SK-N-SH (cell line): ENCODE results near the gene TSPAN4. TPM values are rescaled to one million over a fixed set of nuclear protein-coding genes. Genes with fewer than 3 reads are reported as not detected.

ENCODE experiments used
- CTCF ChIA-PET: fragments of 300-600, 350-600 bp; formaldehyde crosslinking; extraction: SDS; loops from one replicate; lab custom pipeline; 2021; lab: Yijun Ruan, JAX
- POLR2A ChIA-PET: fragments of 350-600 bp; sonication (Branson Sonifier 250); formaldehyde crosslinking; extraction: SDS; loops from one replicate; lab custom pipeline; 2020; ENCODE audit warnings: antibody characterized with exemption, inconsistent platforms; lab: Yijun Ruan, JAX
- DNase-seq: peaks from one replicate; pipeline ENCODE4 v3.0.0; 2012
- H2AFZ ChIP-seq: fragments of 200-600 bp; sonication (generic); 2 replicates; pipeline ENCODE4 v1.8.1; 2016; ENCODE audit warnings: antibody characterized with exemption, mild to moderate bottlenecking, low read depth
- H3F3A ChIP-seq: fragments of 200-600 bp; sonication (generic); replicated peaks from 2 replicates; pipeline ENCODE3; 2016; ENCODE audit warnings: antibody characterized with exemption, mild to moderate bottlenecking; ENCODE audit not compliant: insufficient read depth
- H3K27ac ChIP-seq, 2 experiments: fragments of 200-500 bp in 1 of 2; fragments of 200-600 bp in 1 of 2; sonication (Bioruptor generic) in 1 of 2; sonication (generic), shearing (Covaris generic) in 1 of 2; 2 replicates each; pipeline versions ENCODE4 v1.5.1 to v1.6.1; 2014 to 2016; ENCODE audit warnings: low read depth in 2 of 2, inconsistent platforms in 1 of 2, low read length in 1 of 2, mild to moderate bottlenecking in 1 of 2, mixed read lengths in 1 of 2
- H3K27me3 ChIP-seq: fragments of 200-600 bp; sonication (generic), shearing (Covaris generic); 2 replicates; pipeline ENCODE4 v1.6.1; 2016; ENCODE audit warnings: mixed run types; ENCODE audit not compliant: insufficient read depth
- H3K36me3 ChIP-seq, 2 experiments: fragments of 200-500 bp in 1 of 2; fragments of 200-600 bp in 1 of 2; sonication (Bioruptor generic) in 1 of 2; sonication (generic) in 1 of 2; replicated peaks in 1 of 2; 2 replicates each; pipeline versions ENCODE3 to v1.5.1; 2014 to 2016; ENCODE audit warnings: low read length in 1 of 2, mild to moderate bottlenecking in 1 of 2; ENCODE audit not compliant: insufficient read depth in 2 of 2, control insufficient read depth in 1 of 2
- H3K4me1 ChIP-seq, 2 experiments: fragments of 200-500 bp in 1 of 2; fragments of 200-600 bp in 1 of 2; sonication (Bioruptor generic) in 1 of 2; sonication (generic), shearing (Covaris generic) in 1 of 2; 2 replicates each; pipeline versions ENCODE4 v1.5.1 to v1.6.1; 2014 to 2016; ENCODE audit warnings: low read depth in 1 of 2, low read length in 1 of 2, mixed run types in 1 of 2; ENCODE audit not compliant: insufficient read depth in 2 of 2, control insufficient read depth in 1 of 2
- H3K4me2 ChIP-seq: fragments of 200-600 bp; sonication (generic), shearing (Covaris generic); 2 replicates; pipeline ENCODE4 v1.6.1; 2017; ENCODE audit warnings: mixed run types
- H3K4me3 ChIP-seq, 2 experiments: fragments of 200-500 bp in 1 of 2; fragments of 200-600 bp in 1 of 2; sonication (Bioruptor generic) in 1 of 2; sonication (generic), shearing (Covaris generic) in 1 of 2; 2 replicates each; pipeline versions ENCODE4 v1.5.1 to v1.8.1; 2014 to 2016; ENCODE audit warnings: low read depth in 2 of 2, inconsistent platforms in 1 of 2, low read length in 1 of 2, mild to moderate bottlenecking in 1 of 2, mixed read lengths in 1 of 2, moderate library complexity in 1 of 2
- H3K79me2 ChIP-seq: fragments of 200-600 bp; sonication (generic); 2 replicates; pipeline ENCODE4 v1.8.1; 2017; ENCODE audit warnings: mild to moderate bottlenecking; ENCODE audit not compliant: insufficient read depth
- H3K9ac ChIP-seq: fragments of 200-600 bp; sonication (generic); 2 replicates; pipeline ENCODE4 v1.6.1; 2017; ENCODE audit warnings: mixed run types
- H3K9me2 ChIP-seq: fragments of 200-600 bp; sonication (generic); 2 replicates; pipeline ENCODE4 v1.6.1; 2017; ENCODE audit warnings: mixed run types
- H3K9me3 ChIP-seq: fragments of 200-600 bp; sonication (generic); 2 replicates; pipeline ENCODE4 v1.6.1; 2017; ENCODE audit warnings: mixed run types, mild to moderate bottlenecking, moderate library complexity
- H4K20me1 ChIP-seq: fragments of 200-600 bp; sonication (generic); 2 replicates; pipeline ENCODE4 v1.6.1; 2017; ENCODE audit warnings: mild to moderate bottlenecking, mixed run types; ENCODE audit not compliant: insufficient read depth
- CHD2 ChIP-seq: fragments of 150-350 bp; IDR thresholded peaks from 2 replicates; pipeline ENCODE4 v1.6.1; 2018; ENCODE audit warnings: low read length; ENCODE audit not compliant: partially characterized antibody
- EP300 ChIP-seq, 2 experiments: IDR thresholded peaks; 2 replicates each; pipeline versions ENCODE4 v1.4.0 to v1.6.1; 2012; ENCODE audit warnings: borderline replicate concordance in 1 of 2, low read depth in 1 of 2, low read length in 1 of 2
- FOSL2 ChIP-seq: IDR thresholded peaks from 2 replicates; pipeline ENCODE4 v1.4.0; 2012; ENCODE audit warnings: low read depth, mild to moderate bottlenecking, moderate library complexity, borderline replicate concordance
- GATA2 ChIP-seq: sonication (generic); formaldehyde crosslinking; IDR thresholded peaks from 2 replicates; pipeline ENCODE4 v1.5.0; 2020; ENCODE audit warnings: mild to moderate bottlenecking, missing genetic modification reagents
- JUND ChIP-seq: IDR thresholded peaks from 2 replicates; pipeline ENCODE4 v1.4.0; 2012
- MXI1 ChIP-seq: IDR thresholded peaks from 2 replicates; pipeline ENCODE4 v1.6.1; 2012; ENCODE audit warnings: mild to moderate bottlenecking, low read depth, low read length, improper control_type of control experiment
- POLR2AphosphoS5 ChIP-seq: IDR thresholded peaks from 2 replicates; pipeline ENCODE4 v1.6.1; 2012; ENCODE audit warnings: low read depth, low read length
- REST ChIP-seq: IDR thresholded peaks from 2 replicates; pipeline ENCODE4 v1.6.1; 2012; ENCODE audit warnings: mild to moderate bottlenecking, low read depth, low read length, moderate library complexity
- TCF12 ChIP-seq: IDR thresholded peaks from 2 replicates; pipeline ENCODE4 v1.4.0; 2012
- YY1 ChIP-seq: IDR thresholded peaks from 2 replicates; pipeline ENCODE4 v1.4.0; 2012; ENCODE audit warnings: low read depth, mild to moderate bottlenecking
- ZBTB33 ChIP-seq: IDR thresholded peaks from 2 replicates; pipeline ENCODE4 v1.4.0; 2012; ENCODE audit warnings: low read depth, borderline replicate concordance
- WGBS: methylation state at CpG from one replicate; pipeline ENCODE4 v1.1.6; 2017; ENCODE audit warnings: low lambda C conversion rate; 5-methylcytosine and 5-hydroxymethylcytosine counted together
- polyA plus RNA-seq, 3 experiments: library from polyadenylated mRNA; depleted of rRNA; stranded (reverse); fragments of >200 nt; gene quantifications; 2 replicates each; pipeline ENCODE4 v1.2.3, GENCODE V29; 2012

Gene TSPAN4
- polyA plus RNA-seq, 1 of the 3 experiments (the other 2 are of a cell fraction): 226 TPM

GRCh38 chr11:865462-866430 lies 23.1 kb downstream of the TSPAN4 start:
- peaks cover 3% of the 10 kb centered on the region for H3F3A ChIP-seq
- H3K9me2 ChIP-seq: no peaks in the 10 kb centered on the region
- 92% methylated on average over 35 of the region's 41 CpGs for WGBS
- no peaks in the 10 kb centered on the region for H3K9me3 ChIP-seq
- H3K9ac ChIP-seq: no peak overlapping the region
- CTCF ChIA-PET: interaction anchor here (0.6 to 1.4 kb wide), 5 partner anchors 9 to 44 kb away, joined by 3 to 4 read pairs (median 3); no protein-coding TSS in a partner anchor
- no peak for DNase-seq
- H3K27ac ChIP-seq: no peak overlapping the region
- POLR2A ChIA-PET: no interaction called here
- no peaks in the 10 kb centered on the region for H3K27me3 ChIP-seq
- TF ChIP-seq GATA2 (CRISPR knock-in tag) (no peak), TCF12 (no peak), JUND (no peak), EP300 (IDR thresholded peaks at IDR 0.05; ENCODE audit: borderline replicate concordance in 1 of 2, low read depth in 1 of 2, low read length in 1 of 2) (no peak), POLR2AphosphoS5 (no peak), MXI1 (no peak), CHD2 (no peak), FOSL2 (no peak), YY1 (no peak), ZBTB33 (no peak), REST (no peak)
- H3K36me3 ChIP-seq: peaks cover 0 to 24% of the 10 kb centered on the region in 2 experiments
- H3K4me3 ChIP-seq: no peak overlapping the region
- H3K4me2 ChIP-seq: no peak overlapping the region
- H3K4me1 ChIP-seq: peaks cover 0 to 23% of the 10 kb centered on the region in 2 experiments; a peak in 1 of 4 replicates
- H4K20me1 ChIP-seq: peaks cover 14% of the 10 kb centered on the region; the same call in 1 of the 2 replicates
- H3K79me2 ChIP-seq: no peaks in the 10 kb centered on the region
- no peak overlapping the region for H2AFZ ChIP-seq
